SU-DHL-6 (cell line): ENCODE data around the gene SLC25A25.

ENCODE experiments used
- CTCF ChIP-seq: fragments of 200-600 bp; sonication (generic); IDR thresholded peaks from one replicate; pipeline ENCODE4 v1.5.1; 2017; ENCODE audit warnings: antibody characterized with exemption, mild to moderate bottlenecking, low read length, moderate library complexity; ENCODE audit not compliant: insufficient read depth, poor library complexity, severe bottlenecking
- EZH2phosphoT487 ChIP-seq: fragments of 200-600 bp; sonication (generic), shearing (Covaris generic); conservative IDR thresholded peaks from 2 replicates; pipeline ENCODE4 v1.6.1; 2018; ENCODE audit warnings: mild to moderate bottlenecking, antibody characterized with exemption, low read length, moderate library complexity, mixed read lengths

GRCh38 chr9:128118971-128119665 is 51.1 kb downstream of the SLC25A25 start:
- TF ChIP-seq EZH2phosphoT487 (no peak), CTCF (no peak)
